Upper lobe of right lung (tissue), 1 donor: ENCODE data around the gene MET. TPM values are rescaled to one million over a fixed set of nuclear protein-coding genes. Genes with fewer than 3 reads are reported as not detected.
A peak's percentile ranks its signal among the peaks of the same experiment; 100 is the strongest.

Experiments
- ATAC-seq: fragments of 200-7000 bp; cut with Tn5 transposase; one replicate; pipeline ENCODE4 v1.9.1; 2020; ENCODE audit warnings: mild to moderate bottlenecking, moderate library complexity
- DNase-seq: peaks from one replicate; pipeline ENCODE4 v3.0.0-alpha.2; 2020
- H3K27ac ChIP-seq: fragments of 200-600 bp; one replicate; pipeline ENCODE4 v1.8.0; 2022
- H3K27me3 ChIP-seq: fragments of 200-600 bp; one replicate; pipeline ENCODE4 v1.8.0; 2022; ENCODE audit warnings: mild to moderate bottlenecking
- H3K36me3 ChIP-seq: fragments of 200-600 bp; one replicate; pipeline ENCODE4 v1.8.0; 2022
- H3K4me1 ChIP-seq: fragments of 200-600 bp; one replicate; pipeline ENCODE4 v1.8.0; 2022
- H3K4me3 ChIP-seq: fragments of 200-600 bp; one replicate; pipeline ENCODE4 v1.8.0; 2022; ENCODE audit warnings: mild to moderate bottlenecking
- H3K9me3 ChIP-seq: fragments of 200-600 bp; one replicate; pipeline ENCODE4 v1.8.0; 2022
- CTCF ChIP-seq: fragments of 200-600 bp; IDR thresholded peaks from one replicate; pipeline ENCODE4 v1.8.0; 2022; ENCODE audit warnings: antibody characterized with exemption
- intact Hi-C: fragments of 100-400 bp; cut with DNase I; formaldehyde crosslinking; loops from one replicate; pipeline ENCODE4 v1.11.0; 2022
- total RNA-seq: library from RNA; stranded (reverse); fragmentation: NEBNext Ultra II Directional; extraction: Animal tissue kit (Norgen Biotek cat#: 25700); gene quantifications from one replicate; pipeline ENCODE4 v1.2.1, GENCODE V29; 2021
- donor health status: DM: no; HTN: yes; CAD: no; lungs with severe emphysema.

The MET gene
- total RNA-seq, 1 donor from 2014 or later = 69.6 TPM

- intact Hi-C loops = no loop called here
- DNase-seq (no peak), ATAC-seq (no peak)
- TF ChIP-seq CTCF = no peak
- H3K27me3 ChIP-seq = no peaks in the 10 kb centered on the region
- H3K4me3 ChIP-seq = no peak overlapping the region
- no peak overlapping the region for H3K27ac ChIP-seq
- H3K36me3 ChIP-seq = no peaks in the 10 kb centered on the region
- no peaks in the 10 kb centered on the region for H3K4me1 ChIP-seq
- H3K9me3 ChIP-seq = no peaks in the 10 kb centered on the region
Observed at GRCh38 chr7:116769546-116769945, 97.5 kb downstream of the MET start.

GRCh38 chr7:116770941-116771340 is 98.9 kb downstream of the MET start:
- TF ChIP-seq CTCF = no peak
- H3K9me3 ChIP-seq = no peaks in the 10 kb centered on the region
- H3K4me3 ChIP-seq = no peak overlapping the region
- H3K27ac ChIP-seq = no peak overlapping the region
- H3K36me3 ChIP-seq = no peaks in the 10 kb centered on the region
- H3K4me1 ChIP-seq = no peaks in the 10 kb centered on the region
- H3K27me3 ChIP-seq = no peaks in the 10 kb centered on the region
- DNase-seq (no peak), ATAC-seq (no peak)
- intact Hi-C loops = no loop called here

GRCh38 chr7:116771640-116772039 is 99.6 kb downstream of the MET start:
- Histone ChIP-seq H3K36me3 (no peaks in the 10 kb centered on the region), H3K27ac (no peak overlapping the region), H3K4me1 (no peaks in the 10 kb centered on the region), H3K4me3 (no peak overlapping the region), H3K9me3 (no peaks in the 10 kb centered on the region), H3K27me3 (no peaks in the 10 kb centered on the region)
- no peak for TF ChIP-seq CTCF
- ATAC-seq (no peak), DNase-seq (no peak)
- intact Hi-C loops = no loop called here

GRCh38 chr7:116772423-116772863 is 100.4 kb downstream of the MET start:
- TF ChIP-seq CTCF = no peak
- H3K27ac ChIP-seq = no peak overlapping the region
- no peaks in the 10 kb centered on the region for H3K27me3 ChIP-seq
- no peaks in the 10 kb centered on the region for H3K4me1 ChIP-seq
- intact Hi-C loops = no loop called here
- DNase-seq (no peak), ATAC-seq (peak; percentile 32)
- H3K4me3 ChIP-seq = no peak overlapping the region
- H3K9me3 ChIP-seq = no peaks in the 10 kb centered on the region
- H3K36me3 ChIP-seq = no peaks in the 10 kb centered on the region

GRCh38 chr7:116772926-116773749 is 101.1 kb downstream of the MET start:
- H3K27me3 ChIP-seq = no peaks in the 10 kb centered on the region
- TF ChIP-seq CTCF = no peak
- no peaks in the 10 kb centered on the region for H3K36me3 ChIP-seq
- DNase-seq (no peak), ATAC-seq (no peak)
- intact Hi-C loops = no loop called here
- no peaks in the 10 kb centered on the region for H3K4me1 ChIP-seq
- H3K9me3 ChIP-seq = no peaks in the 10 kb centered on the region
- H3K4me3 ChIP-seq = no peak overlapping the region
- H3K27ac ChIP-seq = no peak overlapping the region
